HFFc6 (cell line): Measurements from ENCODE around the gene FOXD1. TPM values are rescaled to one million over a fixed set of nuclear protein-coding genes. Genes with fewer than 3 reads are reported as not detected.

Source experiments
- DNase-seq: peaks from one replicate; pipeline ENCODE4 v3.0.0-alpha.2; 2018
- H3K27ac Mint-ChIP-seq: 2 replicates; pipeline ENCODE4 v1.8.0; 2020; ENCODE audit warnings: mild to moderate bottlenecking, mixed read lengths
- H3K27me3 Mint-ChIP-seq: 2 replicates; pipeline ENCODE4 v1.8.0; 2021; ENCODE audit warnings: mild to moderate bottlenecking, moderate library complexity, mixed read lengths; ENCODE audit not compliant: insufficient read depth
- H3K36me3 Mint-ChIP-seq: 2 replicates; pipeline ENCODE4 v1.8.0; 2021; ENCODE audit warnings: low read depth, mixed read lengths
- H3K4me1 Mint-ChIP-seq: 2 replicates; pipeline ENCODE4 v1.8.0; 2020; ENCODE audit warnings: low read depth, mixed read lengths
- H3K4me3 Mint-ChIP-seq: 2 replicates; pipeline ENCODE4 v1.8.0; 2020; ENCODE audit warnings: mild to moderate bottlenecking, moderate library complexity, mixed read lengths
- H3K9me3 Mint-ChIP-seq: 2 replicates; pipeline ENCODE4 v1.8.0; 2020; ENCODE audit warnings: mild to moderate bottlenecking, mixed read lengths
- CTCF ChIP-seq: fragments of 200-600 bp; sonication (generic); IDR thresholded peaks from 2 replicates; pipeline ENCODE4 v1.5.0; 2021; ENCODE audit warnings: antibody characterized with exemption, mild to moderate bottlenecking
- total RNA-seq, 6 experiments: library from RNA; stranded (reverse); fragmentation: NEBNext Ultra II Directional; extraction: Animal tissue kit (Norgen Biotek cat#: 25700); gene quantifications; 2 replicates in 1 of 6; 3 replicates in 5 of 6; pipeline ENCODE4 v1.2.3, GENCODE V29; 2021

Gene FOXD1
- total RNA-seq, 6 experiments from 2014 or later = 40.0 to 50.0 (median 45.4) TPM

GRCh38 chr5:73433982-73434342 lies 14.6 kb downstream of the FOXD1 start:
- no peak for TF ChIP-seq CTCF
- Mint-ChIP-seq H3K27ac (no peak overlapping the region), H3K4me3 (no peak overlapping the region), H3K4me1 (peaks cover 23% of the 10 kb centered on the region), H3K9me3 (no peaks in the 10 kb centered on the region), H3K36me3 (peaks cover 5% of the 10 kb centered on the region), H3K27me3 (no peaks in the 10 kb centered on the region; the same call in none of the 2 replicates)
- DNase-seq = no peak

- no peak for TF ChIP-seq CTCF
- Mint-ChIP-seq H3K4me1 (peaks cover 18% of the 10 kb centered on the region), H3K9me3 (no peaks in the 10 kb centered on the region), H3K27me3 (no peaks in the 10 kb centered on the region; the same call in none of the 2 replicates), H3K4me3 (no peak overlapping the region), H3K36me3 (peaks cover 5% of the 10 kb centered on the region), H3K27ac (no peak overlapping the region)
- DNase-seq = no peak
Measured at GRCh38 chr5:73433272-73433981, 15.2 kb downstream of the FOXD1 start.

- Mint-ChIP-seq H3K4me3 (no peak overlapping the region), H3K9me3 (no peaks in the 10 kb centered on the region), H3K27ac (no peak overlapping the region), H3K27me3 (no peaks in the 10 kb centered on the region; the same call in none of the 2 replicates), H3K4me1 (peaks cover 16% of the 10 kb centered on the region), H3K36me3 (peaks cover 5% of the 10 kb centered on the region)
- no peak for DNase-seq
- TF ChIP-seq CTCF = no peak
Measured at GRCh38 chr5:73431204-73431851, 17.2 kb downstream of the FOXD1 start.

- Mint-ChIP-seq H3K27ac (no peak overlapping the region), H3K27me3 (no peaks in the 10 kb centered on the region; the same call in 1 of the 2 replicates), H3K36me3 (peaks cover 4% of the 10 kb centered on the region; the same call in 1 of the 2 replicates)
Measured at GRCh38 chr5:73426034-73426433, 22.5 kb downstream of the FOXD1 start.

GRCh38 chr5:73424556-73424977 lies 24.0 kb downstream of the FOXD1 start:
- no peak for DNase-seq
- H3K4me1 Mint-ChIP-seq = peaks cover 32% of the 10 kb centered on the region
- H3K27me3 Mint-ChIP-seq = no peaks in the 10 kb centered on the region; the same call in 1 of the 2 replicates
- H3K36me3 Mint-ChIP-seq = peaks cover 4% of the 10 kb centered on the region
- no peak overlapping the region for H3K4me3 Mint-ChIP-seq
- H3K27ac Mint-ChIP-seq = no peak overlapping the region
- no peaks in the 10 kb centered on the region for H3K9me3 Mint-ChIP-seq
- no peak for TF ChIP-seq CTCF

More at GRCh38 chr5:73426034-73426433, 22.5 kb downstream of the FOXD1 start:
- Mint-ChIP-seq H3K4me3 (no peak overlapping the region), H3K9me3 (no peaks in the 10 kb centered on the region), H3K4me1 (peaks cover 24% of the 10 kb centered on the region)
- TF ChIP-seq CTCF = no peak
- no peak for DNase-seq
